Tibial nerve (tissue), 4 donors: ENCODE measurements around the gene ASS1.

Source experiments
- CTCF ChIP-seq, 5 experiments: fragments of 200-600 bp in 3 of 5; fragments of 450-650 bp in 2 of 5; sonication (generic) in 3 of 5; IDR thresholded peaks; one replicate each; pipeline ENCODE4 v1.5.1; 2016 to 2019; ENCODE audit warnings: antibody characterized with exemption in 5 of 5, mild to moderate bottlenecking in 3 of 5, moderate library complexity in 2 of 5
- EP300 ChIP-seq, 2 donors: sonication (generic); formaldehyde crosslinking; IDR thresholded peaks; one replicate each; pipeline ENCODE4 v1.6.1; 2017; ENCODE audit warnings: antibody characterized with exemption in 2 of 2, mild to moderate bottlenecking in 1 of 2
- POLR2A ChIP-seq, 2 donors: fragments of 450-650 bp; IDR thresholded peaks; one replicate each; pipeline ENCODE4 v1.6.1; 2017; ENCODE audit warnings: antibody characterized with exemption in 2 of 2, mild to moderate bottlenecking in 2 of 2, moderate library complexity in 2 of 2

GRCh38 chr9:130396581-130396980 is 48.2 kb upstream of the ASS1 start:
- no peak for TF ChIP-seq POLR2A (IDR thresholded peaks at IDR 0.05)
- TF ChIP-seq CTCF (IDR thresholded peaks at IDR 0.05) = no peak
- TF ChIP-seq EP300 (IDR thresholded peaks at IDR 0.05) = no peak
